WI38 (cell line): Measurements from ENCODE around the gene MXI1.

Experiments
- H3K4me3 ChIP-seq: 2 replicates; pipeline ENCODE4 v1.5.1; 2011; ENCODE audit warnings: low read depth, mild to moderate bottlenecking, control low read depth, low read length
- CTCF ChIP-seq: IDR thresholded peaks from 2 replicates; pipeline ENCODE4 v1.5.1; 2012; ENCODE audit warnings: low read depth, mild to moderate bottlenecking, control low read depth, low read length

MXI1 gene

GRCh38 chr10:110336111-110336721 lies 128.8 kb downstream of the MXI1 start:
- peak; percentile 19; the same call in 1 of the 2 replicates for TF ChIP-seq CTCF
- H3K4me3 ChIP-seq: peak overlapping the region; percentile 3; the same call in 1 of the 2 replicates
